Left lung (tissue), 10 donors: Measurements from ENCODE around the gene CCNH. TPM values are rescaled to one million over a fixed set of nuclear protein-coding genes. Genes with fewer than 3 reads are reported as not detected.

Experiments
- ATAC-seq: fragments of 200-7000 bp; cut with Tn5 transposase; one replicate; pipeline ENCODE4 v1.9.1; 2020; ENCODE audit warnings: moderate library complexity
- DNase-seq, 4 donors: peaks; one replicate each; pipeline ENCODE4 v3.0.0-alpha.2; 2013 to 2020
- H3K27ac ChIP-seq, 2 donors: fragments of 200-600 bp; sonication (generic) in 1 of 2; one replicate each; pipeline versions ENCODE4 v1.5.0 to v1.8.0; 2020 to 2021
- H3K27me3 ChIP-seq, 2 donors: fragments of 200-600 bp; sonication (generic) in 1 of 2; one replicate each; pipeline versions ENCODE4 v1.5.0 to v1.8.0; 2020 to 2021
- H3K36me3 ChIP-seq, 2 donors: fragments of 200-600 bp; sonication (generic) in 1 of 2; one replicate each; pipeline versions ENCODE4 v1.5.0 to v1.8.0; 2020 to 2021
- H3K4me1 ChIP-seq, 2 donors: fragments of 200-600 bp; one replicate each; pipeline ENCODE4 v1.8.0; 2021
- H3K4me3 ChIP-seq, 2 donors: fragments of 200-600 bp; sonication (generic) in 1 of 2; one replicate each; pipeline versions ENCODE4 v1.5.0 to v1.8.0; 2020 to 2021; ENCODE audit warnings: mild to moderate bottlenecking in 1 of 2
- H3K9me3 ChIP-seq, 2 donors: fragments of 200-600 bp; sonication (generic) in 1 of 2; one replicate each; pipeline versions ENCODE4 v1.5.0 to v1.8.0; 2020 to 2021
- CTCF ChIP-seq, 2 donors: fragments of 200-600 bp; sonication (generic) in 1 of 2; IDR thresholded peaks; one replicate each; pipeline versions ENCODE4 v1.5.0 to v1.8.0; 2021; ENCODE audit warnings: antibody characterized with exemption in 2 of 2
- intact Hi-C, 2 donors: fragments of 100-400 bp; cut with DNase I; formaldehyde crosslinking; loops; one replicate each; pipeline versions ENCODE4 v1.11.2 to v1.14.2; 2022
- polyA plus RNA-seq, 6 donors: library from polyadenylated mRNA; unstranded; fragments of 120-200 nt; gene quantifications; one replicate each; pipeline ENCODE4 v1.2.1, GENCODE V29; 2013; ENCODE audit not compliant: insufficient read length in 6 of 6
- total RNA-seq, 2 donors: library from RNA; stranded (reverse); fragmentation: NEBNext Ultra II Directional; extraction: Animal tissue kit (Norgen Biotek cat#: 25700); gene quantifications; one replicate each; pipeline ENCODE4 v1.2.1, GENCODE V29; 2021
- donor health status: DM: no; HTN: yes; CAD: no.
- donor health status: DM: no; HTN: no; CAD: no.

Gene CCNH
- total and polyA plus RNA-seq, 8 donors, result 31.9 to 59.2 (median 49.1) TPM

- intact Hi-C loops, result no loop called here
- Histone ChIP-seq H3K4me3 (no peak overlapping the region), H3K27ac (no peak overlapping the region), H3K4me1 (peaks cover 0 to 3% of the 10 kb centered on the region in 2 donors), H3K36me3 (peaks cover 0 to 92% of the 10 kb centered on the region in 2 donors), H3K9me3 (no peaks in the 10 kb centered on the region), H3K27me3 (no peaks in the 10 kb centered on the region)
- DNase-seq (no peak), ATAC-seq (no peak)
- TF ChIP-seq CTCF (IDR thresholded peaks at IDR 0.05), result no peak
Measured at GRCh38 chr5:87382224-87382623, 30.5 kb downstream of the CCNH start.

GRCh38 chr5:87372705-87373104 lies 40.0 kb downstream of the CCNH start:
- ATAC-seq (no peak), DNase-seq (no peak)
- no peaks in the 10 kb centered on the region for H3K4me1 ChIP-seq
- no peaks in the 10 kb centered on the region for H3K9me3 ChIP-seq
- peaks cover 0 to 55% of the 10 kb centered on the region in 2 donors for H3K36me3 ChIP-seq
- no peak overlapping the region for H3K27ac ChIP-seq
- H3K4me3 ChIP-seq, result no peak overlapping the region
- intact Hi-C loops, result no loop called here
- TF ChIP-seq CTCF (IDR thresholded peaks at IDR 0.05), result no peak
- no peaks in the 10 kb centered on the region for H3K27me3 ChIP-seq

GRCh38 chr5:87369431-87369830 lies 43.3 kb downstream of the CCNH start:
- H3K4me3 ChIP-seq, result no peak overlapping the region
- no peak for TF ChIP-seq CTCF (IDR thresholded peaks at IDR 0.05)
- no peak overlapping the region for H3K27ac ChIP-seq
- H3K4me1 ChIP-seq, result no peaks in the 10 kb centered on the region
- ATAC-seq (no peak), DNase-seq (no peak)
- H3K9me3 ChIP-seq, result no peaks in the 10 kb centered on the region
- intact Hi-C loops, result no loop called here
- H3K36me3 ChIP-seq, result peaks cover 0 to 40% of the 10 kb centered on the region in 2 donors
- no peaks in the 10 kb centered on the region for H3K27me3 ChIP-seq

GRCh38 chr5:87368601-87369000 lies 44.1 kb downstream of the CCNH start:
- DNase-seq, result no peak
- TF ChIP-seq CTCF (IDR thresholded peaks at IDR 0.05), result no peak
- ATAC-seq, result no peak
- H3K27ac ChIP-seq, result no peak overlapping the region
- intact Hi-C loops, result no loop called here
- H3K4me1 ChIP-seq, result no peaks in the 10 kb centered on the region
- no peak overlapping the region for H3K4me3 ChIP-seq
- no peaks in the 10 kb centered on the region for H3K9me3 ChIP-seq
- no peaks in the 10 kb centered on the region for H3K27me3 ChIP-seq
- peaks cover 0 to 35% of the 10 kb centered on the region in 2 donors for H3K36me3 ChIP-seq

GRCh38 chr5:87367243-87367642 lies 45.5 kb downstream of the CCNH start:
- Histone ChIP-seq H3K27ac (no peak overlapping the region), H3K4me1 (no peaks in the 10 kb centered on the region), H3K4me3 (no peak overlapping the region), H3K36me3 (peaks cover 0 to 32% of the 10 kb centered on the region in 2 donors), H3K27me3 (no peaks in the 10 kb centered on the region), H3K9me3 (no peaks in the 10 kb centered on the region)
- no peak for ATAC-seq
- intact Hi-C loops, result no loop called here
- DNase-seq, result no peak
- no peak for TF ChIP-seq CTCF (IDR thresholded peaks at IDR 0.05)
